ENCODE results near the gene SP3.

The SP3 gene

GRCh38 chr2:173996766-173997165 lies 31.6 kb upstream of the SP3 start:
- no peak for DNase-seq (ENCODE audit: low spot score)

GRCh38 chr2:173993459-173993858 lies 28.3 kb upstream of the SP3 start:
- DNase-seq (ENCODE audit: low spot score) = no peak

GRCh38 chr2:173991856-173992588 lies 26.8 kb upstream of the SP3 start:
- DNase-seq (ENCODE audit: low spot score) = no peak

GRCh38 chr2:173990970-173991819 lies 26.0 kb upstream of the SP3 start:
- DNase-seq (ENCODE audit: low spot score) = no peak

- DNase-seq (ENCODE audit: low spot score) = no peak
Measured at GRCh38 chr2:173990245-173990644, 25.1 kb upstream of the SP3 start.

GRCh38 chr2:173989884-173990215 lies 24.7 kb upstream of the SP3 start:
- no peak for DNase-seq (ENCODE audit: low spot score)

GRCh38 chr2:173989160-173989883 lies 24.1 kb upstream of the SP3 start:
- DNase-seq (ENCODE audit: low spot score) = no peak

- DNase-seq (ENCODE audit: low spot score) = no peak
Measured at GRCh38 chr2:173986805-173987204, 21.6 kb upstream of the SP3 start.

GRCh38 chr2:173985605-173985992 lies 20.4 kb upstream of the SP3 start:
- no peak for DNase-seq (ENCODE audit: low spot score)

- no peak for DNase-seq (ENCODE audit: low spot score)
Measured at GRCh38 chr2:173984866-173985604, 19.9 kb upstream of the SP3 start.

GRCh38 chr2:173983391-173983871 lies 18.3 kb upstream of the SP3 start:
- no peak for DNase-seq (ENCODE audit: low spot score)

GRCh38 chr2:173982918-173983317 lies 17.7 kb upstream of the SP3 start:
- DNase-seq (ENCODE audit: low spot score) = no peak

- DNase-seq (ENCODE audit: low spot score) = no peak
Measured at GRCh38 chr2:173982182-173982714, 17.1 kb upstream of the SP3 start.

- DNase-seq (ENCODE audit: low spot score) = no peak
Measured at GRCh38 chr2:173981520-173981919, 16.3 kb upstream of the SP3 start.

GRCh38 chr2:173979751-173980351 lies 14.7 kb upstream of the SP3 start:
- DNase-seq (ENCODE audit: low spot score) = no peak

- DNase-seq (ENCODE audit: low spot score) = no peak
Measured at GRCh38 chr2:173978447-173978846, 13.3 kb upstream of the SP3 start.

GRCh38 chr2:173972636-173973035 lies 7.5 kb upstream of the SP3 start:
- no peak for DNase-seq (ENCODE audit: low spot score)

GRCh38 chr2:173972165-173972564 lies 7.0 kb upstream of the SP3 start:
- DNase-seq (ENCODE audit: low spot score) = no peak

GRCh38 chr2:173970516-173970924 lies 5.3 kb upstream of the SP3 start:
- DNase-seq (ENCODE audit: low spot score) = no peak

- no peak for DNase-seq (ENCODE audit: low spot score)
Measured at GRCh38 chr2:173969886-173970285, 4.7 kb upstream of the SP3 start.

- no peak for DNase-seq (ENCODE audit: low spot score)
Measured at GRCh38 chr2:173968551-173968950, 3.4 kb upstream of the SP3 start.
